ENCODE results near the gene HS6ST3. TPM values are rescaled to one million over a fixed set of nuclear protein-coding genes. Genes with fewer than 3 reads are reported as not detected.

Gene HS6ST3
- total RNA-seq, 1 donor from 2014 or later, result 3.0 TPM

GRCh38 chr13:96710166-96710862, 620.4 kb downstream of the HS6ST3 start:
- H3K4me3 ChIP-seq, result no peak overlapping the region
- H3K9me3 ChIP-seq, result no peaks in the 10 kb centered on the region
- no peak overlapping the region for H3K27ac ChIP-seq
- intact Hi-C loops (cut with DNase I), result no loop called here
- TF ChIP-seq CTCF (IDR thresholded peaks at IDR 0.05), result no peak
- no peak for DNase-seq (ENCODE audit: low spot score in 2 of 2)
- no peaks in the 10 kb centered on the region for H3K4me1 ChIP-seq
- H3K36me3 ChIP-seq, result no peaks in the 10 kb centered on the region
- H3K27me3 ChIP-seq, result no peaks in the 10 kb centered on the region

GRCh38 chr13:96720446-96720845, 630.5 kb downstream of the HS6ST3 start:
- no peak for TF ChIP-seq CTCF (IDR thresholded peaks at IDR 0.05)
- H3K4me1 ChIP-seq, result no peaks in the 10 kb centered on the region
- H3K36me3 ChIP-seq, result no peaks in the 10 kb centered on the region
- no peaks in the 10 kb centered on the region for H3K9me3 ChIP-seq
- no peak overlapping the region for H3K4me3 ChIP-seq
- no peak for DNase-seq (ENCODE audit: low spot score in 2 of 2)
- no peaks in the 10 kb centered on the region for H3K27me3 ChIP-seq
- intact Hi-C loops (cut with DNase I), result no loop called here
- no peak overlapping the region for H3K27ac ChIP-seq

- intact Hi-C loops (cut with DNase I), result no loop called here
- Histone ChIP-seq H3K9me3 (peaks cover 0 to 9% of the 10 kb centered on the region in 2 donors), H3K36me3 (no peaks in the 10 kb centered on the region), H3K4me1 (no peaks in the 10 kb centered on the region), H3K27me3 (no peaks in the 10 kb centered on the region), H3K27ac (no peak overlapping the region), H3K4me3 (no peak overlapping the region)
- no peak for DNase-seq (ENCODE audit: low spot score in 2 of 2)
- TF ChIP-seq CTCF (IDR thresholded peaks at IDR 0.05), result no peak
Measured at GRCh38 chr13:96726651-96727050, 636.7 kb downstream of the HS6ST3 start.

- no peaks in the 10 kb centered on the region for H3K4me1 ChIP-seq
- no peak overlapping the region for H3K4me3 ChIP-seq
- H3K27ac ChIP-seq, result no peak overlapping the region
- peaks cover 0 to 9% of the 10 kb centered on the region in 2 donors for H3K9me3 ChIP-seq
- DNase-seq (ENCODE audit: low spot score in 2 of 2), result no peak
- no peaks in the 10 kb centered on the region for H3K36me3 ChIP-seq
- intact Hi-C loops (cut with DNase I), result no loop called here
- no peak for TF ChIP-seq CTCF (IDR thresholded peaks at IDR 0.05)
- H3K27me3 ChIP-seq, result no peaks in the 10 kb centered on the region
Measured at GRCh38 chr13:96728463-96728862, 638.6 kb downstream of the HS6ST3 start.

GRCh38 chr13:96730676-96731075, 640.8 kb downstream of the HS6ST3 start:
- H3K9me3 ChIP-seq, result peaks cover 0 to 9% of the 10 kb centered on the region in 2 donors
- H3K4me3 ChIP-seq, result no peak overlapping the region
- no peak for DNase-seq (ENCODE audit: low spot score in 2 of 2)
- TF ChIP-seq CTCF (IDR thresholded peaks at IDR 0.05), result no peak
- intact Hi-C loops (cut with DNase I), result no loop called here
- no peaks in the 10 kb centered on the region for H3K4me1 ChIP-seq
- H3K36me3 ChIP-seq, result no peaks in the 10 kb centered on the region
- H3K27ac ChIP-seq, result no peak overlapping the region
- no peaks in the 10 kb centered on the region for H3K27me3 ChIP-seq

- Histone ChIP-seq H3K4me1 (no peaks in the 10 kb centered on the region), H3K27ac (no peak overlapping the region), H3K27me3 (no peaks in the 10 kb centered on the region), H3K4me3 (no peak overlapping the region), H3K36me3 (no peaks in the 10 kb centered on the region), H3K9me3 (no peaks in the 10 kb centered on the region)
- DNase-seq (ENCODE audit: low spot score in 2 of 2), result no peak
- TF ChIP-seq CTCF (IDR thresholded peaks at IDR 0.05), result no peak
- intact Hi-C loops (cut with DNase I), result no loop called here
Measured at GRCh38 chr13:96734499-96734898, 644.6 kb downstream of the HS6ST3 start.
